GM15510 (cell line): ENCODE measurements around the gene BRSK2.

Experiments used
- POLR2A ChIP-seq: IDR thresholded peaks from 3 replicates; pipeline ENCODE4 v1.6.1; 2011; ENCODE audit warnings: borderline replicate concordance; ENCODE audit not compliant: insufficient read length; ENCODE audit errors: extremely low read depth

The BRSK2 gene

GRCh38 chr11:1384199-1384970 lies 5.3 kb upstream of the BRSK2 start:
- TF ChIP-seq POLR2A: no peak

- no peak for TF ChIP-seq POLR2A
Measured at GRCh38 chr11:1387521-1387920, 2.2 kb upstream of the BRSK2 start.

GRCh38 chr11:1387961-1388762 lies 1.6 kb upstream of the BRSK2 start:
- no peak for TF ChIP-seq POLR2A

GRCh38 chr11:1388763-1389102 lies 1.0 kb upstream of the BRSK2 start:
- no peak for TF ChIP-seq POLR2A

DNA sequence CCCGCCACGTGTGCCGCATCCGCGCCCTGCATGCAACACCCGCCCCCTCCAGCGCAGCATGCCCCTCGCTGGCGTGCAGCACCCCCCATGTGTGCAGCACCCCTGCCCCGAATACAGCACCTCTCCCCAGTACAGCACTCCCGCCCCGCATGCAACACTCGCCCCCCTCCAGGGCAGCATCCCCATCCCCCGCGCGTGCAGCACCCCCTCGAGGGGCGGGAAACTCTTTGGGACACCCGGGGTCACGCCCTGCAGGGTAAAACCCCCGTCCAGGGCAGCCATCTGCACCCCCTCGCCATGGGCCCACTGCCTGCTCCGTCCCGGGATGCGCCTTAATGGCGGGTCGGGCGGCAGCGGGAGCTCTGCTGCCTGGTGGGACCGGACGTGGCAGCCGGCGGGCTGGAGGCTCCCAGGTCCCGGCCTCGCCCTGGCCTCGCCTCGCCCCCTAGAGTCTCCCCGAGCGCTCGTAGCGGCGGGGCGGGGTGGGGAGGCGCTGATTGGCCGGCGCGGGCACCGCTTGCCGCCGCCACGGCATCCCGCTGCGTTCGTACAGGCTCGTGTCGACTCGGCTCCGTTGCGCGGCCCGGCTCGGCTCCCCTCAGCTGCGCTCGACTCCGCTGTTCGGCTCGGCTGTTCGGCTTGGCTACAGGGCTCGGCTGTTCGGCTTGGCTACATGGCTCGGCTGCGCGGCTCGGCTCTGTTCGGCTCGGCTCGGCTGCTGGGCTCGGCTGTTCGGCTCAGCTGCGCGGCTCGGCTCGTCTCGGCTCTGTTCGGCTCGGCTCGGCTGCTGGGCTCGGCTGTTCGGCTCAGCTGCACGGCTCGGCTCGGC lies 417 bp upstream of the BRSK2 start:
- no peak for TF ChIP-seq POLR2A

DNA sequence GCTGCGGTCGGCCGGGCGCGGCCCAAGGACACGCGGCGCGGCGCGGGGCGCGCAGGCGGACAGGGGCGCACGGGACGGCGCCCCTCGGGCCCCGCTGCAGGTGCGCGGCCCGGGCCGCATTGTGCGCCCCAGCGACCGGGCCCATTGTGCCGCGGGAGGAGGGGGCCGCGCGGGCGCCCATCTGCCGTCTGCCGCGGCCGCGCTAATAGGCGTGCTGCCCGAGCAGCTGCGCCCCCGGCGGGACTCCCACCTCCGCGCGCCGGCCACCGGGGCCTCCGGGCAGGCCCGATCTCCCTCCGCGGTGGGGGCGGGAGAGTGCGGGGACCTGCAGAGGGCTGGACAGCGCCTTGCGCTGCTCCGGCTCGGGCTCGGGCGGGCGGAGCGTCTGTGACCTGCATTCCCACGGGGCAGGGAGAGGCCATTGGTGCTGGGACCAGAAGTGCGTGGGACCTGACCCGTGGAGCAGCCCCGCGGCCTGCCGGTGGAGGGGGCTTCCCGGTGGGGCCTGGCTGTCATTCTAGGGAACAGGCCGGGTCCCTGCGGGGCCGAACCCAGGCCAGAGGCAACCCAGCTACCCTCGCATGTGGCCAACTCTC lies 933 bp downstream of the BRSK2 start:
- no peak for TF ChIP-seq POLR2A

DNA sequence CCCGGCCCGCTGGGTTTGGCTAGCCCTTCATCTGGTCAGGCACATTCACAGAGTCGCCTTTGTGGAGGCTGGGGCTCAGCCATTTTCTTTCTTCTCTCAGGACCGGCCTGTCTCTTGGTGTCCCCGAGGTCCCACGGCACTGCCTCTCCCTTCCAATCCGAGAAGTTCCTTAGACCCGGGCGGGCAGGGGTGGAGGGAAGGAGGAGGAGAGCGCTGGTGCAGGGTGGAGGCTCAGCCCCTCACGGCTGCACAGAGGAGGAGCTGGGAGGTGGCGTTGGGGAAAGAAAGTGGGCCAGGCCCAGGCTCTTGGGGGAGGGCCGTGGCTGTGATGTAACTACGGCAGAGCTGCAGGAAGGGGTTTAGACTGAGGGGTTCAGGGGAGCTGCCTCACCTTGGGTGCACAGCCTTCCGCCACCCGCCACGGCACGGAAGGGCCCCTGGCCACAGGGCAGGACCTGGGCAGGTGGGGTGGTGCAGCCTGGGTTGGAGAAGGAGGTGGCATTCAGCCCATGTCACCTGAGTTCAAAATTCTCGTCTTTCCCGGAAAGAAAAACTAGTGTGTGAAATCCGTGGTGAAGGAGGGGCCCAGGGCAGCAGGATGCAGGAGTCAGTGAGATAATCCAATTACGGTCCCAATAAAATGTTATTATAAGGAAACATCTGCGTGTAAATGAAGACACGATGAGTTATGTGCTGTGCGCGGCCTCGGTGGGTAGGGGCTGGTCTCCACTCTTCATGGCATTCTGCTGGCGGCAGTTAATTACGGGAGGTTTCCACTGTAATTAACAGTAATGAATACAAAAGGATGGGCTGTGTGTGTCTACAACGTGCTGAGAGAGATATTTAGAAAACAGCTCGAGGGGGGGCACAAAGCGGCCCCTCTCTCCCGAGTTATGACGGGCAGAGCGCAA lies 1.7 kb downstream of the BRSK2 start:
- TF ChIP-seq POLR2A: no peak

DNA sequence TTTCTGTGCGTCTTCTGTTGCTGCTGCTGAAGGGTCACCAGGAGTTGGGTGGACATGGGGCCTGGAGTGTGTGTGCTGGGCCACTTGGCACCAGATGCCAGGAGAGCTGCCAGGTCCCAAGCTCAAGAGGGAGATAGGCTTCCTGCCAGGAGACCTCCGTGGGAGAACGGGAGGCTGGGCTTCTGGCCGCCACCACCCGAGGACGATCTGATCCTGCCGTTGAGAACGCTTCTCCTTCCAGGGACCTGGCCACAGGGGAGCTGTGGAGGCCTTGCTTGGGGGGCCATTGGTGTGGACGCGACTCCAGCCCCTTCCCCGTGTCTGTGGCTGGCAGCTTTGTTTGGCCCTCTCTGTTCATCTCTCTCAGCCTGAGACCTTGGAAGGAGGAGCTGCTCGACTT lies 2.4 kb downstream of the BRSK2 start:
- TF ChIP-seq POLR2A: no peak

GRCh38 chr11:1392561-1392960 lies 2.8 kb downstream of the BRSK2 start:
- no peak for TF ChIP-seq POLR2A

GRCh38 chr11:1393038-1393710 lies 3.4 kb downstream of the BRSK2 start:
- no peak for TF ChIP-seq POLR2A

GRCh38 chr11:1394936-1395772 lies 5.4 kb downstream of the BRSK2 start:
- TF ChIP-seq POLR2A: no peak

GRCh38 chr11:1395773-1396374 lies 6.1 kb downstream of the BRSK2 start:
- TF ChIP-seq POLR2A: no peak
